GM10266 (cell line): ENCODE results near the gene LGALS9.

Experiments
- DNase-seq: peaks from one replicate; pipeline ENCODE4 v3.0.0; 2012; ENCODE audit errors: extremely low spot score
- CTCF ChIP-seq: IDR thresholded peaks from 2 replicates; pipeline ENCODE4 v1.5.1; 2012; ENCODE audit warnings: mild to moderate bottlenecking, low read depth; ENCODE audit not compliant: control insufficient read depth, insufficient read depth; ENCODE audit errors: missing control alignments

Gene LGALS9

GRCh38 chr17:27591986-27592385, 39.0 kb upstream of the LGALS9 start:
- no peak for TF ChIP-seq CTCF
- DNase-seq = no peak

GRCh38 chr17:27593232-27593856, 37.6 kb upstream of the LGALS9 start:
- no peak for DNase-seq
- TF ChIP-seq CTCF = no peak

- TF ChIP-seq CTCF = no peak
- DNase-seq = no peak
These were observed 37.1 kb upstream of the LGALS9 start for GRCh38 chr17:27593857-27594255.

GRCh38 chr17:27595208-27595607, 35.8 kb upstream of the LGALS9 start:
- no peak for DNase-seq
- no peak for TF ChIP-seq CTCF

GRCh38 chr17:27596096-27596495, 34.9 kb upstream of the LGALS9 start:
- TF ChIP-seq CTCF = no peak

GRCh38 chr17:27596566-27597187, 34.3 kb upstream of the LGALS9 start:
- no peak for DNase-seq
- no peak for TF ChIP-seq CTCF

More at GRCh38 chr17:27596096-27596495, 34.9 kb upstream of the LGALS9 start:
- no peak for DNase-seq

- DNase-seq = no peak
- no peak for TF ChIP-seq CTCF
These were observed 33.8 kb upstream of the LGALS9 start for GRCh38 chr17:27597188-27597580.
